ENCODE measurements around the gene FCHSD2.
"Not testable (repeated sequence)": the region's sequence is repeated elsewhere in the genome, so short reads cannot be mapped to it uniquely, and the experiment has no call there.

FCHSD2 gene

DNA sequence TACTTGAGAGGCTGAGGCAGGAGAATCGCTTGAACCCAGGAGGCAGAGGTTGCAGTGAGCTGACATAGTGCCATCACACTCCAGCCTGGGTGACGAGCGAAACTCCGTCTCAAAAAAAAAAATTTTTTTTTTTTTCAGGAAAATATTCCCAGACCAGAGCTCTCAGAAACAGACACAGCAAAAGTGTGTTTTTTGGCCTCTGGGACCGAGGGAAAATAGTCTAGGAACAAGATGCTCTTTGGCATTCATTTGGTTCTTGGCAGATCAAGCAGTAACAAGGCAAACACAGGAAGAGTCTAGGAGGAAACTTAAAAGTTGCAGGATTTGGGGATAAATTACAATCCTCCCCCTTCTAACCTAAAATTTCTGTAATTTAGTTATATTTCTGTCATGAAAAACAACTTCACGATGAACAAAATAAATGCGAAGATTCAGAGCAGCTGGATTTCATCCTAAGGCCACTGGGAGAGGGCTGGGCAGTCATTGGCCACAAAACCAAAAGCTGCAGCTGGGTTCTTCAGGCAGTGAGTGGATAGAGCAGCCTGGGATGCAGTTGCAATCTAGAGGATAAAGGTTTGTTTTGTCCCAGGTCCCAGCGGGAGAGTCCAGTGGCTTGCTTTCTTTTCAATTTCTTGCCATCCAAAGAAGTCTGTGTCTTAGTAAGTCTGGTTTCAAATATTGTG is 308.2 kb downstream of the FCHSD2 start:
- no peak for DNase-seq (ENCODE audit: low spot score)

DNA sequence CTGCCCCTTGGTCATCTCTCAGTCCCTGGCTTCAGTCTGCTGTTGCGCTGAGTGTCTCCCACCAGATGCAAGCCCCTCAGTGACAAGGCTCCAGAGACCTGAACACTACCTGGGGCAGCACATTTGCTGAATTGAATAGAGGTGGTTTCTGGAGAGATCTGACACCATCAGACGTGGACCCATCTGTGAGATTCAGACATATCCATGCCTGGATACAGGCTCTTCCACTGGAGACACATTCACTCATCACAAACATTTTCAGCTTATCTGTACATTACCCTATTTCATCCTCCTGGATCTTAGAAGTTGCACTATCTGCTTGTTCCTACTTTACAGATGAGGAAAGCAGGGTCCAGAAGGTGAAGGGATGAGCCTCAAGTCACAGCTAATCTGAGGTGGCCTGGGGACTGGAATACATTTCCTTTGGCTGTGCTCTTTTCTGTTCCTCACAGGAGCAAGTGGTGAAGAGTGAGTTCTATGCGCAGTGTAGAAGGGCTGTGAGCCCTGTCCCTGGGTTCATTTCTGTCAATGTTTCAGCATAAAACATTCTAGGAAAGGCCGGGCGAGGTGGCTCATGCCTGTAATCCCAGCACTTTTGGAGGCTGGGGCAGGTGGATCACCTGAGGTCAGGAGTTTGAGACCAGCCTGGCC is 308.9 kb downstream of the FCHSD2 start:
- DNase-seq (ENCODE audit: low spot score): no peak

DNA sequence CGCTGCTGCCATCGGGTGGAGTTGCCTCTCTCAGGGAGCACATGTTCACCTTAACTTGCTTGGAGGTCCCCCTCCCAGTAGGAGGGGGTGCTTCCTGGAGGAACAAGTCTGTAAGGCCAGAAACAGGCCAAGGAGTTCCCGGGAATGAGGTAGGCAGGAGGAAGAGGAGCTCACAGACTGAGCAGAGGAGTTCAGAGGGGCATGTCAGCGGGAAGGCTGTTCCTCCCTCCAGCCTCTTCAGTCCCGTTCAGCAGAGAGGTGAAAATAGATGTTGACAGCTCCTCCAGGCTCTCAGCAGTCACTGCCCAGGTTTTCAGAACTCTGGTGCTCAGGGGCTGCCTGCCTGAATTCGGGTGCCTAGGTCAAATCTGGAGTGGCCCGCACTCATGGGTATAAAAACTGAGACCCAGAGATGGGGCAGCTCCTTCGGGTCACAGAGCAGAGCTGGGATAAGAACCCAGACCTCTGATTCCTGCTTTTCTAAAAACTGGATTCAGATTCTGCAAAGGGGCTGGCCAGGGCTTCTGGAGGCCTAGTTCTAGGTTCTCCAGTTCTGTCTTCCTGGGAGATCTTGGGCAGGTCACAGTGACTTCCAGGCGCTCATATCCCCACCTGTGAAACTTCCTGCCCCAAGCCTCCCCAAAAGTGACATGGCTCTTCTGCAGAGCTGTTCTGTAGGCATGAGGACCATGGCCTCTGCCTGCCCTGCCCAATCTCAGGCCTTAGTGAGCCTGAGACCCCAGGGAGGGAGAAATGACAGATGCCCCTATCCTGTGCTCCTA is 309.6 kb downstream of the FCHSD2 start:
- no peak for DNase-seq (ENCODE audit: low spot score)

DNA sequence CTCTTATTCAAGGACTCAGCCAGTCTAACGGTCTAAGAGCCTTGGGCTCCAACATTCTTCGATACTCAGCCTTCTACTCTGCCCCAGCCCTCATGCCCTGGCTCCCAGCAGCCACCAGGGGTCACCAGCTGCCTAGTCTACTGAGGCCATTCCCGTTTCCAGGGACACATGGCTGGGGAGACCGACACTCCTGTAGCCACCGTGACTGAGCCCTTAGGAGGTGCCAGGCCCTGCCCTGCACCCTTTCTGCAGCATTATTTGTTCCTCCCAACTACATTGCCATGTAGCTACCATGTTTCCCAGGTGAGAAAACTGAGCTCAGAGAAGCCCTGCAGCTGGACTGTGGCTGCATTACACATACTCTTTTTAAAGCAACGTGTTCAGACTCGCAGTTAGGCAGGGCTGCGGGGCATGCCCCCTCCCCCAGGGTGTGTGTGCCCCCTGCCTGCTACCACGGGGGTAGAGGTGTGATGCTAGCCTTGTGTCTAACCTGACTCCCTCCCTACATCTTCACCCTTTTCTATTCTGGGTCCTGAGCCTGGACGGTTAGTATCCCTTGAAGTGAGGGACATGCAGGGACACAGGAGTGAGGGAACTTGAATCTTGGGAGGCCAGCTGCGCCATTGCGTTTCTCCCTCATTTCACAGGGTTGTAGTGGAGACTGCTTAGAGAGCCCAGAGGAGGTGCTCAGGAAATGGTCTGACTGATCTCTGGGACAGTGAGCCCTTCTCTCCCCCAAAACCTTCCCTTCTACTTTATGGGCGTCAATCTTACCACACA is 310.4 kb downstream of the FCHSD2 start:
- peak; percentile 21 for DNase-seq (ENCODE audit: low spot score)

DNA sequence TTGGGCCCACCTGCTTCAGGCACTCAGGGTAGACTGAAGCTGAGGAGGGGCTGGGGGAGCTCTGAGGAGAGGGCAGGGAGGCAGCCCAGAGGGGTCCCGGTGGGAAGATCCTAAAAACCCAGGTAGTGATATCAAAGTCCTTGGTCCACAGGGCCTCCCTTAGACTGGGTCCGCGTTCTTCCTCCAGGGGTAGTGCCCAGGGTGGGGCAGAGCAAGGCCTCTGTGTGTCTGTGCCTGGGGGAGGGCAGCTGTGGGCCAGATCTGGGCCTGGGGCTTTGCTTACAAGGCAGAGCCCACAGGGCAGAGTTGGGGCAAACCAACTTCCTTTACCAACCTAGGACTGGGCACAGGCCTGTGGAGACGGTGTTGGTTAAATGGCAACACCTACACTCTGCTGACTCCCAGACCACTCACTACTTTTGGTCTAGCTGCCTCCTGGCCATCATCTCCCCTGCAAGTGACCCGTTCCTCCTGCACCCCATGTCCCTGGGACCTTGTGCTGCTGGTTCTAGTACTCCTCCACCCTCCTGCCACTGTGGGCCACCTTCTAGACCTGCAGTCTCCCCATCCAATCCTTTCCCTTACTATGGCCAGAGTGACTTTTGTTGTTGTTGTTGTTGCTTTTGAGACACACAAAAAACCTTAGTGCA is 312.1 kb downstream of the FCHSD2 start:
- DNase-seq (ENCODE audit: low spot score): no peak

DNA sequence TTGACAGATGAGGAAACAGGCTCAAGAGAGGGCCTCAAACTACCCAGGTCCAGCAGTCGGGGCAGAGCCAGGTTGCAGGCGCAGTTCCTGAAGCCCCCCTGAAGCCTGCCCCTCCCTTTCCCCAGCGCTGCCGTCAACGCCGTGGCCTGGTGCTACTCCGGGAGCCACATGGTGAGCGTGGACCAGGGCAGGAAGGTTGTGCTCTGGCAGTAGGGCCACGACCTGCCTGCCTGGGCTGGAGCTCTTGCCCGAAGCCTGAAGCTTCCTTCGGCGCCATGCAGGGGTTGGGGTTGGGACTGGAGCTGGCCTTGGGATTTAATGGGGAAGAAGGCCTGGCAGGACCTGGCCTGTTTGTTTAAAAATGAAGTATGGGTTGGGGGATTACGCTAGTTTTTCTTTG is 312.9 kb downstream of the FCHSD2 start:
- no peak for DNase-seq (ENCODE audit: low spot score)

DNA sequence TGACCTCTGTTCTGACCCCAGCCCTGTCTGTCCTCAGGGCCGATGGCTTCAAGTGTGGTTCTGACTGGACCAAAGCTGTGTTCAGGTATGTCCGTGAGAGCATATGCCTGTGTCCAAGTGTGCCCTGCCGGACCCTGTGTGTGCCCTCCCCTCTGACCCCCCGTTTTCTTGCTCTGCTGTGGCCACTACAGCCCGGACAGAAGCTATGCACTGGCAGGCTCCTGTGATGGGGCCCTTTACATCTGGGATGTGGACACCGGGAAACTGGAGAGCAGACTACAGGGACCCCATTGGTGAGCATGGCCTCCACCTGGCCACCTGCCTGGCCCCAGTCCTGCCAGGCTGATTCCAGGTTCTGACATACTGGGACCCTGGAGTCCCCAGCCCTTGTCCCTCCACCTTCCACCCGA is 313.4 kb downstream of the FCHSD2 start:
- no peak for DNase-seq (ENCODE audit: low spot score)

DNA sequence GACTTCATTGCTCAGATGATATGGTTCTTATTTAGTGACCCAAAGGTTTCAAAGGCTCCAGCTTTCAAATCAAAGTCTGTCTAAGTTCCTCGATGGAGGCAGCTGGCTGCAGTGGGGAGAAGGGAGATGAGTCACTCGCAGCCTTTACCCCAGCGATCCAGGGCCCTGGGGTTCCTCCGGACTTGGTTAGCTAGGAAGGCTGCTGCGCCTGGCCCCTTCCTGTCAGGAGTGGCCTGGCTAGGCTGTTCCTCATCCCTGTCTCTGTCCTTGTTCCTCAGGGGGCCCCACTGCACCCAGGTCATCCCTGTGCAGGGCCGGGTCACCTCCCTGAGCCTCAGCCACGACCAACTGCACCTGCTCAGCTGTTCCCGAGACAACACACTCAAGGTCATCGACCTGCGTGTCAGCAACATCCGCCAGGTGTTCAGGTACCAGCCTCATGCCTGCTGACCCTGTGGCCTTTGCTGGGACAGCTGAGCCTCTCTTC is 314.0 kb downstream of the FCHSD2 start:
- no peak for DNase-seq (ENCODE audit: low spot score)

DNA sequence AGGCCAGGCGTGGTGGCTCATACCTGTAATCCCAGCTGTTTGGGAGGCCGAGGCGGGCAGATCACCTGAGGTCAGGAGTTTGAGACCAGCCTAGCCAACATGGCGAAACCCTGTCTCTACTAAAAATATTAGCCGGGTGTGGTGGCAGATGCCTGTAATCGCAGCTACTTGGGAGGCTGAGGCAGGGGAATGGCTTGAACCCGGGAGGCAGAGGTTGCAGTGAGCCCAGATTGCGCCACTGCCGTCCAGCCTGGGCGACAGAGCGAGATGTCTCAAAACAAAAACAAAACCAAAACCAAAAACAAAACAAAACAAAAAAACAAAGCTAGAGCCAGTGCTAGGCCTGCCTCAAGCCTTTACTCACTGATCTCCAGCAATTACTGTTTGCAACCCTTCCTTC is 314.5 kb downstream of the FCHSD2 start:
- DNase-seq (ENCODE audit: low spot score): not testable (repeated sequence)

DNA sequence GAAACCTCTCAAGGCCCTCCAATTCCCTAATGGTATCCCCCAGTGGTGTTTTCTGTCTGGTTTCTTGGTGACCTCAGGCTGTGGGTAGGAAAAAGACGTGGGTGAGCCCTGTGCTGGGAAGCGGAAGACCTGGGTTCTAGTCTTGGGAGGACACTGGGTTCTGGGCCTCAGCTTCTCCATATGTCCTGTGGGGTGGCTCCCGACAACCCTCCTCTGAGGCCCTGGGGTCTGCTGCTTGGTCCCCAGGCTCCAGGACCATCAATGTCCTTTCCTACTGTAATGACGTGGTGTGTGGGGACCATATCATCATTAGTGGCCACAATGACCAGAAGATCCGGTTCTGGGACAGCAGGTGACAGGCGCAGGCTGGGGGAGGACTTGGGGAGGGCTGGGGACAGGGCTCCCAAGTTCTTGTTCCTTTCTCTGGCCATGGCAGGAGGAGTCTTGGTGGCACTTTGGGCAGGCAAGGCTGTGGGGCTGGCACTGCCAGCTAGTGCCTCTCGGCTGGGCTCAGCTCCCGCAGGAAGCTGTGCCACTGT is 315.1 kb downstream of the FCHSD2 start:
- DNase-seq (ENCODE audit: low spot score): no peak

DNA sequence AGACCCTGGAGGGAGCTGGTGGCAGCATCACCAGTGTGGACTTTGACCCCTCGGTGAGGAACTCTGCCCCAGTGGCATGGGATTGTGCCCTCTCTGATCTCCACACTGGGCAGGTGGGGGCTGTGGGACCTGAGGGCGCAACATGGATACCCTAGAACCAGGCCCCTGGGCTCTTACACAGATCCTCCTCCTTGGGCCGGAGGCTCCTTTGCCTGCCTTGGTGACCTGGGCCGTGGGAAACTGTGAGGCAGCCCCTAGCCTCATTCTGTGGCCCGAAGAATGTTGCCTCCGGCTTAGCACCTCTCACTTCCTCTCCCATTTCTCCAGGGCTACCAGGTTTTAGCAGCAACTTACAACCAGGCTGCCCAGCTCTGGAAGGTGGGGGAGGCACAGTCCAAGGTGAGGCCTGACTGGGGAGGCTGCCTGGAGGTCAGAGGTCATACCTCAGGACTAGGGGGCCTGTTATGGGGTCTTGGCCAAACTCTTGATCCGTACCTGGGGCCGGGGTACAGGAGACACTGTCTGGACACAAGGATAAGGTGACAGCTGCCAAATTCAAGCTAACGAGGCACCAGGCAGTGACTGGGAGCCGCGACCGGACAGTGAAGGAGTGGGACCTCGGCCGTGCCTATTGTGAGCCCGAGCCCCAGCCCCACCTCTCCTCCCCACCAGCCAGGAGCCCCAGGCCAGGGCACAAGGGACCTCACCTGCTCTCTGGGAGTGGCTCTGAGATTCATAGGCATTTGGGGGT is 315.8 kb downstream of the FCHSD2 start:
- DNase-seq (ENCODE audit: low spot score): no peak

DNA sequence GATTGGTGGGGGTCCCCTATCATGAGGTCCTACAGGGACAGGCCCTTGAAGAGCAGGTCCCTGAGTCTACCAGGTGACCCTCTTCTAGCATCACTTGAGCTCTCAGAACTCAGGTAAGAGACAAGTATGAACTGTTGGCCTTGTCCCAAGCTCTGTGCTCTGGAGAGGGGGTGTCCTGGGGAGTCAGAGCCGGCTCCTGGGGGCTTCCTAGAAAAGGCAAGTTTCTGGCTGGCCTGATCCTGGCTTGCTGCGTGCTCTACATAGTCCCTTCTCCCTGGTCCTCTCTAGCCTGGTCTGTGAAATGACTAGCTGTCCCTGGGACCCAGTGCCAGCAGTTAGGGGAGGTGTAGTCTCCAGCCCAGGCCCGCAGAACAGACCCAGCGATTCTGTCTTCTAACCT is 316.5 kb downstream of the FCHSD2 start:
- no peak for DNase-seq (ENCODE audit: low spot score)

DNA sequence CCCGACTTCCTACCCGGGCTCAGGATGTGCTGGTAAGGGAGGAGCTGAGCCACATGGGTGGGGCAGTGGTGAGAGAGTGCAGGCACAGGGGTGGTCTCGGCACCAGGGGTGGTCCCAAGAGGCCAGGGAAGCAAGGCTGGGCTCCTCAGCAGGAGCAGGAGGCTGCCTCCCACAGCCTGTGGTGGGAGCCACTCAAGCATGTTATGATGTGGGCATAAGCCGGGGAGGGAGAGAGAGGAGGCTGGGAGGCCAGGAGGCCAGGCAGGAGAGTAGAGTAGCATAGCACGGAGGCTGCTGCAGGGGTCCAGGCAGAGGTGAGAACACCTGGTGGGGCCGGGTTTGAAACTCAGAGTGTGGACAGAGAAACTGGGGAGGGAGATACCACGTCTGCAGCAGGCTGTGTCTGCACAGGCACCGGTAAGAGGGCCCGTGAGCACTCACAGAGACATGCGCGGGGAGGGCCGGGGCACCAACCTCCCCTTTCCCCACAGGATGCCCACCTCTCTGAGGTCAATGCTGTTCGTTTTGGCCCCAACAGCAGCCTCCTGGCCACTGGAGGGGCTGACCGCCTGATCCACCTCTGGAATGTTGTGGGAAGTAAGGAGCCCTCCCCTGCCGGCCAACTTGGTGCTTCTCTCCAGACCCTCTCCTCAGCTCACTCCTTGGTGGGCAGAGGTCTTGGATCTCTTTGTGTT is 317.2 kb downstream of the FCHSD2 start:
- DNase-seq (ENCODE audit: low spot score): no peak

DNA sequence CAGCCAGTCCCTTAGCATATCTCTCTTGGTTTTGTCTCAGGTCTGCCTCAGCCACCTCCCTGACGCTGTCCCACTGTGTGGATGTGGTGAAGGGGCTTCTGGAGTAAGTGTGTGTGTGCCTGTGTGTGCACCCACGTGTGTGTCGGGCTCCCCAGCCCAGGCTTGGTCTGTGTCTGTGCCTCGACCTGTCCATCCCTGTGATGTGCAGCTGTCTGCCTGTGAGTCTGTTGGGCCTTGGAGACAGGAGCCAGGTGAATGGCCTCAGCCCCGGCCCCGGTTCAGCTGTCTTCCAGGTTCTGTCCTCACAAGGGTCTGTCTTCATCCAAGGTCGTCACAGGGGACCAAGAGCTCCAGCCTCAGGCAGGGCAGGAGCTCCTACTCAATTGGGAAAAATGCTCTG is 318.1 kb downstream of the FCHSD2 start:
- DNase-seq (ENCODE audit: low spot score): no peak

DNA sequence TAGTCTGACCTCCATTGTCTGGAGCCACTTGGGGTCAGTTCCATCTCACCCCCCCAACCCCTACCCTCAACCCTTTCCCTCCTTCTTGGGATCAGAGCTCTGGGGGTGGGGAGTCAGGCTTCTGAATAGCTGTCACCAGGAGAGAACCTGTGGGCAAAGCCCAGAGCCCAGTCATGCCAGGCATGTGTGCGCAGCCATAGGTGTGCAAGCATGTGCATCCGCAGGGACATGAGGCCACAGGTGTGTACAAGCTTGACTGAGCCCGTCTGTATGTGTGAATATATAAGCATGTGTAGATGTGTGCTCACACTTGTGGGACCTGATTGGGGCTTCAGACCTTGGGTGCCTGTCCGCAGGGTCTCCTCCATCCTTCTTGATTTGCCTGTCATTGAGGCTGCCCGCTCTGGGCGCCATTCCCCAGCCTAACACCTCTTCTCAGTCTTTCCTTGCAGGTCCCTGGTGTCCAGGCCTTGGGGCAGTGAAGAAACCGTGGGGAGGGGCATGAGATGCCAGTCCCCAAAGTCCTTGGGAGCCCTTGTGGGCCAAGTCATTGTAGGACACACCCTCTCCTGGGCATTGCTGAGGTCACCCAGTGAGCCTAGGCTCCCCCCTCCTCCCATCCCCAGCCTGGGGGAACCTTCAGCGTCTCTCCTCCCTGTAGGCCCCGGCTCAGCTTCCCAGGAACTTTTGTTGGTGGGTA is 318.9 kb downstream of the FCHSD2 start:
- DNase-seq (ENCODE audit: low spot score): no peak

DNA sequence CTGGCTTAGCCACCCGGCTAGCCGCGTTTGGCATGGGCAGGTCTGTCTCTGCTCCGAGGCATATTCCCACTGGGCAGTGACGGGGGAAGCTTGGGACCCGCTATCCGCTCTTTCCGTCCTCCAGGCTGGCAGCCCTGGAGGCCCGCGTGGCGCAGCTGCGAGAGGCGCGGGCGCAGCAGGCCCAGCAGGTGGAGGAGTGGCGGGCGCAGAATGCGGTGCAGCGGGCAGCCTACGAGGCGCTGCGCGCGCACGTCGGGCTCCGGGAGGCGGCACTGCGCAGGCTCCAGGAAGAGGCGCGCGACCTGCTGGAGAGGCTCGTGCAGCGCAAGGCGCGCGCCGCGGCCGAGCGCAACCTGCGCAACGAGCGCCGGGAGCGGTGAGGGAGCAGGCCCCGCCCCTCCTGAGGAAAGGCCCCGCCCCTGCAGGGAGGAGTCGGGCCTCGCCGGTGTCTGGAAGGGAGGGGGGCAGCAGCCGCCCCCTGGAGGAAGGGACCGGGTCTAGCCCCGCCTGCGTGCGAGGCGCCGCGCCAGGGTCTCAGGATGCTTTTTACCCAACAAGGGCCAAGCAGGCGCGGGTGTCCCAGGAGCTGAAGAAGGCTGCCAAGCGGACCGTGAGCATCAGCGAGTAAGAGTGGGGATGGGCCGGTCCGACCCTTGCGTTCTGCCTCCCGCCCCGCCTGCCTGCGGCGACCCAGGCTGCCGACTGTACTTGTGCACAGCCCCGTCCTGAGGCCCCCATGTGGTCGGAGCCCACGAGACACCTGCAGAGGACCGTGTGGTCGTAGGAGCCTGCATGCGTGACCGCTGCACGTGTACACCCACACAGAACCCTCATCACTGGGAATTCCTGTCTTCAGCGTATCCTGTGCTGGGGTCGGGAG is 320.0 kb downstream of the FCHSD2 start:
- DNase-seq (ENCODE audit: low spot score): peak; percentile 87

DNA sequence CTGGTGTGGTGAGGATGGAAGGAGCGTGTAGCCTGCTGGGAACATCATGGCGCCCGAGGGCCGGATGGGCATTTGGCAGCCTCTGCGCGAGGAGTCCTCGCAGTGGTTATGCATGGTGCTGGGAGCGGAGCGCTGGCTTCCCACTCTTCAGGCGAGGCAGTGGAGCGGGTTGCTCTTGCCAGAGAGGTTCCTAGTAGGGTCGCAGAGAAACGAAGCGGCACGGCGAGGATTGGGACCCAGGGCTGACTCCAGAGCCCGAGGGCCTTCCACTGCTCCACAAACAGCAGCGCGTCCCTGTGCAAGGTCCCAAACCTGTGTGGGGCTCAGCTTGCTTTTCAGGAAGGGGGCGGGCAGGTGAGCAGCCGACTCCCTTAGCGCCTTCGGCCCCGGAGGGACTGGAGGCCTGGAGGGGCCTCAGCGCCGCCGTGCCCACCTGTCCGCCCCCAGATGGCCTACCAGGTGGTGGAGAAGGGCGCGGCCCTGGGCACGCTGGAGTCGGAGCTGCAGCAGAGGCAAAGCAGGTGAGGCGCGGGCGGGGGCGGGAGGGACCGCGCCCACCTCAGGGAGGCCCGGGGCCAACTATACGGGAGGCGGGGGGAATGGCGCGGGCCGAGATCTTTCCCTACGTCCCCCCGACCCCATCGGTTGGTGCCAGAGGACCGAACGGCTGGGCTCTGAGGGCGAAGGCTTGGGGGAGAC is 320.7 kb downstream of the FCHSD2 start:
- no peak for DNase-seq (ENCODE audit: low spot score)

Measured in CD4-positive, alpha-beta T cell treated with Interleukin-6 at 100 ng/mL for 8 hours (primary cell).